GF-D8 (cell line): ENCODE measurements around the gene ARHGDIB.
A peak's percentile ranks its signal among the peaks of the same experiment; 100 is the strongest.

Source experiments
- DNase-seq: peaks from one replicate; lab custom pipeline; 2025; lab: John Stamatoyannopoulos, UW

ARHGDIB gene

DNA sequence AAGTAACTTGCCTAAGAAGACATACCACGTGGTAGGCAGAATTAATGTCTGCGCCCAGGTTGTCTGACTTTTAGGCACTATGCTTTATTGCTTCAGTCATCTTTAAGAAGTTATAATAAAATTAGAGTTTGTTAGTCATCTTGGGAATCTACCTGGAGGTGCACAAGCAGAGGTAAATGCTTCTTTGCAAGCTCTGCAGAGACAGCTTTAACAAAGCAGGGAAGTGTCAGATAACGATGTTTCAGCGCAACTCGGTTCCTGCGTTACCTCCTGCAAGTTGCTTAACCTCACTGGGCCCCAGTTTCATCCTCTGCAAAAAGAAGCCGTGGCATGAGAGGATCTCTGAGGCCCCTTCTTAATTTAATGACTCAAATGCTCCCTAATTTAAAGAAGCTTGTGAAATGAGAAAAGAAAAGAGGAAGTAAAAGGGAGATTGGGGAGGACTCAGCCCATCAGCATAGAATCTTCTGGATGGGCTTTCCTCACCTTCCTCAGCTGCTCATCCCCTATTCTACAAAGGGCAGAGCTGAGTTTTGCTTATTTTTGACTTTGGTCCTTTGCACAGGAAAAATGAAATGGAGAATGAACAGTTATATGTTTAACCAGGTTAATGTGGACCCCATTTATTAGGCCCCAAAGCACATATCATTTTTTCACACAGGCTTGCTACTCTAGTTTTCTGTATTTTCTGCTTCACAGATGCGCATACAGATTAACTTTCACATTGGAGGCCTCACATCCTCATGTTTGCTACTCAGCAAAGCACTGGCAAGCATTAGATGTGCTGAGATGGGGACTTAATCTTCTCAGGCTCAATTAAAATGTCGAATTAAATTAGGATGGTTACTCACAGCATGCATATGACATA is 5.1 kb downstream of the ARHGDIB start:
- peak; percentile 42 for DNase-seq

DNA sequence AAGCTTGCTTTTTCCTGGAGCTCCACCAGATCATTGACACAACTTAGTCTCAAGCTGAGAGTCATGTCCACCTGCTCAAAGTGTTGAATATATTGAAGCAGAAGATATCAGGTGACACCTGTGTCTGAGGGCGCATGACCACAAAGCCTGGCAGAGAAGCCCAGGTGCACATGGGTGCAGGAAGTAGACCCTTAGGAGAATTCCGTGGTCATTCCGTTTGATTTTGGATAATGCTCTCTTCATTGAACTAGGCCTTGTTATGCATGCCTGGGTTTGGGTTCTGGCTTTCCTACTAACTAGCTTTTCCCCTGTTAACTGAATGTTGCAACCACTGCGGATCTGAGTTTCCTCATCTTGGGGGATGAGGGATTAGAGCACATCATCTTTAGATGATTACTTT is 7.1 kb downstream of the ARHGDIB start:
- no peak for DNase-seq

DNA sequence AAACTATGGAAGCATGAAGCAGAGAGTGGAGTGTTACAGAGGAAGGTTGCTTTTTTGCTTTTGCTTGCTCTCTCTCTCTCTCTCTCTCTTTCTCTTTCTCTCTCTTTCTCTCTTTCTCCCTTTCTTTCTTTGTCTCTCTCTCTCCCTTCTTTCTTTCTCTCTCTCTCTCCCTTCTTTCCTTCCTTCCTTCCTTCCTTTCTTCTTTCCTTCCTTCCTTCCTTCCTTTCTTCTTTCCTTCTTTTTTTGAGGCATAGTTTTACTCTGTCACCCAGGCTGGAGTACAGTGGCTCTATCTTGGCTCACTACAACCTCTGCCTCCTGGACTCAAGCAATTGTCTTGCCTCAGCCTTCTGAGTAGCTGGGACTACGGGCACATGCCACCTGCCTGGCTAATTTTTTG is 7.6 kb downstream of the ARHGDIB start:
- no peak for DNase-seq

DNA sequence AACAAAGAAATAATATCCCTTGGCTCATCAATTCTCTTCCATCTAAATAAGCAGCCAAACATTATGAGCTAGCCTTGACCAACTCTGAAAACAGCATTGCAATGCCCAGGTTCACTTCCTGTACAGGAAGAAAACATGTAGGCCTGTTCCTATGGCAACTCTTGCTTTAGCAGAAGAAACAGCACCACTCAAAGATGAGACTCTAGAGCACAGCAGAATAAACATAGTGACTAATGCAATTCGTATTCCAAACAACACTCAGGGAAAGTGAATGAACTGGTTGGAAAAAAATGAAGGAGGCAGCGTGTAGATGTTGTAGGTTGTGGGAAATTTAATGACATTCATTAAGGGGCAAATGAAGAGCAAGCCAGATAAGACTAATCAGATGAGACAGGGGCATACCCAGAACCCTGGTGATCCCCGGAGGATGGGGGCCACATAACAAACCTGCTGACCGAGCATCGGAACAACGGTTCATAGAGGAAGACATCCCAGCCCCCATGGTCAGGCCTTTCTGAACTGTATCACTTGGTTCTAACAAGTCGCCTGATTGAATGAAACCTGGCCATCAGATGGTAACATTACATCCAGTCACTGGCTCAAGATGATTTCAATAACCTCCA is 9.0 kb downstream of the ARHGDIB start:
- DNase-seq = peak; percentile 14

DNA sequence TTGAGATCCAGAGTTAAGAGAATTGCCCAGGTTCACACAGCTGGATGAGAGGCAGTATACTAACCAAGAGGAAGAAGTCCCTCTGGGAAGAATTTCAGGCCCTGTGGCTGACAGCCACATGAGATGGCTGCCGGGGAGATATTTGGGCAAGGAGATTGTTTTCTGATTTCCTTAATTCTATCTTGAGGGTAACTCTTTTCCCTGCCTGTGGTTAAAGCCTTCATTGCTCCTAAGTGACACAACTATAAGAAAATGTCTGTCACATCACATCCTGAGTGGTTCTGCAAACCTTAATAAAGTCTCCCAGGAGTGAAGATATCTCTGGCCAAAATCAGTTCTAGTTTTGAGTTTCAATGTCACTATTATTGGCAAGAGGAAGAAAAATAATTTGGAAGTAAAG is 9.6 kb downstream of the ARHGDIB start:
- no peak for DNase-seq

DNA sequence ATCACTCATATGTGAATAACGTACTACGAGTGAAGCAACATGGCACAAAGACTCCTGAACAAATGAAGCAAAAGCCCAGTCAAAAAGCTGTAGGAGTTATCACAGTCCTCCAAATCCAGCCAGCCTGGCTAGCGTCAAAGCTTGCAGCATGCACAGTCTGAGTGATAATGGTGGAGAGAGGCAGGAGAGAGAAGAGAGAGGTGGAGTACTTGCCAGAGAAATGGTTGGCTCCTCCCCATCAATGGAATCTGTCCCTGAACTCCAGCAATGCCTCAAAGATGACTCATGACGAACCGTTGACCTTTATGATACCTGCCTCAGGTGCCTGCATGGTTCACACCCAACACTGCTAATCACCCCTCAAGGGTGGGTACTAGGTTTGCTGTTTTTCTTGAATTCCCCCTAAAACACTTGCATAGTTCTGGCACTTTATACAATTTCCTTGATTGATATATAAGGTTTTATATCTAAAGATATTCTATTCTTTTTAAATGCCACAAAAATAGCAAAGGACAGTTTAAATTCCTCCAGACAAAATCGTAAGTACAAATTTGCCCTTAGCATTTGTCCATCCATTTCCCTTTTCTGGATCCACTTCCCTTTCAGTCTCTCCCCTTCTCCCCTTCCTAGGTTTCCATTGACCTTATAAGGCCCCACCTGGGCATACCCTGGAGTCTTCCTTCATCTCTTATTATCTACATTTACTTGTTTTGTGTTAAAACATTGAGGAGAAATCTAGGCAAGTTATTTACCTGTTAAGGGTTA is 10.2 kb downstream of the ARHGDIB start:
- DNase-seq = no peak

DNA sequence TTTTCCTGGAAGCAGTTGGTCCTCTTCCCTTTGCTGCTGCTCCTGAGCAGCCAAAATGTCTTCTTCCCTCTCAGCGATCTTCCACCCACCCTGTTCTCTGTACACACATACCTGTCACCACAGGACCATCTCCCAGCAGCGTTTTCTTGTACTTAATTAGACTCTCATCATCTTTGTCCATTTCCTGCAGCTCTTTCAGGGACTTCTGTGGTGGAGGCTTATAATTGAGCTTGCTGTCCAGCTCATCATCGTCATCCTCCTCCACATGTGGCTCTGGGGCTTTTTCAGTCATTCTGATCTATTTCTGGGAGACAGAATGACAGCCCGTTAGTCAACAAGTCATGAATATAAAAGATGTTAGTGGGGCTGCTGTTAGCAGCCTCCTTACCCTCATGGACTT is 11.0 kb downstream of the ARHGDIB start:
- DNase-seq = no peak

DNA sequence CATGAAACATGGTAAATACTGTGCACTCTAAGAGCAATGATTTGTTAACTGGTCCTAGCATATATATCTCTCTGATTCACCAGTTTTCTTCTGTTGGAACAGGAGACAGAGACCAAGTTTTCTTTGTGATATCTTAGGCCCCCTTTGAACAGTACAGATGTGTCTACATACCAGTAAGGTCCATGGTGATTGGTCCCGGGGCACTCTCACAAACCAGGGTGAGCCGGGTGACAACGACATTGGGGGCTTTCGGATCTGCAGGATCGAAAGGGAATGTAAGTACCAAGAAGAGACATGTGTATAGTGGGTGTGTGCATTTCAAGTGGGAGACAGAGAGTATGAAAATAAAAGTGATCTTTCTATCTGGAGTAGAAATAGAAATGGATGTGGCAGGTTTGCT is 11.8 kb downstream of the ARHGDIB start:
- no peak for DNase-seq

DNA sequence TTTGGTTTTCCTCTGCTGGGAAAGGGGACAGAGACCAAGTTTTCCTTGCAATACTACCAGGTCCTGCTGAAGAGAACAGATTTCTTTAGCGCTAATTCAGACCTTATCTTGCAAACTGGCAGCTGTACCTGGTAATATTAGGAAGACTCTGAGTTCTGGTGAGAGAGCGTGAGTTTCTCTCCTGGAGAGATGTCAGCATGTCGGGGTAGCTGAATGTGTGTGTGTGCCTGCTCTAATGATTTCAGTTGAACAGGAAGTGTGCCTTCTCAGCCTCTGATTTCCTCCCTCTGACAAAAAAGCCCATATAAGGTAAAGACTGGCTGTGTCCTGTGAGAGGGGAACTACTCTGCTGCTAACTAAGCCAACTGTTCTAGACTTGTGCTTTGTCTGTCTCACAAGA is 12.7 kb downstream of the ARHGDIB start:
- DNase-seq = peak; percentile 78

DNA sequence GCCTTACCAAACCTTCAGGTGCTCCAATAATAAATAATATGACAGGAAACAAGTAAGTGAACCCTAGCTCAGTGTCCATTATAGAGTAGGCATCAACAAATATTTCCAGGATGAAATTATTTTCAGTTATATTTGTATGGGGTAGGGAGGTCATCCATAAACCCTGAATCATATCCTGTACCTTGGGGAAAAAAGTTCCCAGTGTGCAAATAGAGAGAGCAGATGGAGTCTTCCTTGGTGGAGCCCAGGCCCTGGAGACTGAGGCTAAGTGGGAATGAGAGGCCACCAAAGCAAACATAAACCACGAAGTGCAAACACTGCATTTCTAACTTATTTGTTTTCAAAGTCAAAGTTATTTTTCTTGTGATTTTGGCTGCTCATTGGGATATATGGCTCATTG is 14.5 kb downstream of the ARHGDIB start:
- DNase-seq = no peak

DNA sequence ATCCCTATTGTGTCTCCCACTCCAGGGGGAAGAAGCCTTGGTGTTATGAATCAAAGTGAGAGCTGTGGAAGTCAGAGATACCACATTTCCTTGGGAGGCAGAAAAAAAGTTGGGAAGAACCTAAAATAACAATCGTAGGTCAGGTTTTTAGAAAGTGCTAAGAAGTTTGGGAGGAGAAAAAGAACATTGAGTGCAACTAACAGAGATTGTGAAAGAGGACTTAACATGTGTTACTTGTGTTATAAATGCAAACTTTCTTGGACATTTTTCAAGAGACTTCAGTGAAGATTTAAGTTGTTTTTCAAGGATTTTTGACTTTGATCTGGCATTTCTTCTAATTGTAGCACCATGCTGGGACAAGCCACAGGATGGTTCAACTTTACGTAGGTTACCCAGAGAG is 15.2 kb downstream of the ARHGDIB start:
- DNase-seq = no peak

DNA sequence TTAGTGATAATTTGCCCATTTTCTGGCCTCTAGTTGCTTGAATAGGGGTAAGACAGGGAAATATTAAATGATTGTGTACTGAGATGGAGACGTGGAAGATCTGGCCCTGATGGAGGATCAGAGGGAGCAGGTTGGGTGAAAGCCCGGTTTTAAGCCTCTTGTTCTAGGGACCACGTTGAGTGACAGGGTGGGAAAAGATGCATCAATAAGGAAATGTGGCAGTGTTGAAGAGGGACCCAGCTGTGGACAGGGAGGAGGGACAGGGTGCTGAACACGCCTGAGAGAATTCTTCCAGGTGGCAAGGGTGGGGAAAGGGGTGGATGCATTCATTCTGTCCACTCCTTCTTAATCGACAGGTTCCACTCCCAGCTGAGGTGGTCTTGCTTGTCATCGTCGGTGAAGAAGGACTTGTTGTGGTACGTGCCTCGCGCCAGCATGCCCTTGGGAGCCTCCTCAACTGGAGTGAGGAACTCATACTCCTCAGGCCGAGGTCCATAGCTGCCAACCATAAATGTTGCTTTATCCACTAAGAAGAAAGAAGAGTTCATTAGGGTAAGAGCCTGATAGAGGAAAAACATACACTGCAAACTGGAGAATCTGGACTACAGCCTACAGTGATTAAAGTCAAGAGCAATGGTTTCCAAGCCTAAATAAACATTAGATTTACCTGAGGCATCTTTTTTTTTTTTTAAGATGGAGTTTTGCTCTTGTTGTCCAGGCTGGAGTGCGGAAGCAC is 19.0 kb downstream of the ARHGDIB start:
- DNase-seq = no peak

DNA sequence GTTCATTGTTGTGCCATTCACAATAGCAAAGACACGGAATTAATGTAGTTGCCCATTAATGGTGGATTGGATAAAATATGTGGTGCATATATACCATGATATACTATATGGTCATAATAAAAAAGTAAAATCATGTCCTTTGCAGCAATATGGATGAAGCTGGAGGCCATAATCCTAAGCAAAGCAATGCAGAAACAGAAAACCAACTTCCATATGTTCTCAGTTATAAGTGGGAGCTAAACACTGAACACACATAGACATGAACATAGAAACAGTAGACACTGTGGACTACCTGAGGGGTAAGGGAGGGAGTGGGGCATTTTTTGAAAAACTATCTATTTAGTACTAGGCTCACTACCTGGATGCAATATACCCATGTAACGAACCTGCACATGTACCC is 20.0 kb downstream of the ARHGDIB start:
- no peak for DNase-seq

DNA sequence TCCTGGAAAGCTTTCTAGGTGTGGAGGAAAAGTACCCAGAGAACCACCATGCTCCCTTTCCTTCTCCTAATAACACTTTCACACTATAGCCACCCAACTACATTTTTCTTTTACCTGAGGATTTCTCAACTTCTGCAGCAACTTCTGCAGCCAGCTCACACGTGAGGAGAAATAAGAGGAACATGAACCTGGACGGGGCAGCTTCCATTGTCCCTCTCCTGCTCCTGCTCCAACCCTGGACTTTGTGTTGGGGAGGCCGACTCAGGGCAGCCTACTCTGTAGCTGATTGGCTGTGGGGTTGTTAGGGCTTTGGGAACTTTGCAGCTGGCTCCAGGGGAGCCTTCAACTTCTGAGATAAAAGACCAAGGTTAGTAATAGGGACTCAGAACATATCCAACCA is 23.1 kb downstream of the ARHGDIB start, which contains the start of gene ERP27:
Gene ERP27 (minus strand): TSS at position 237 of the 400 bp plus-strand sequence. CDS start 29 bp downstream, at position 208.
- no peak for DNase-seq

DNA sequence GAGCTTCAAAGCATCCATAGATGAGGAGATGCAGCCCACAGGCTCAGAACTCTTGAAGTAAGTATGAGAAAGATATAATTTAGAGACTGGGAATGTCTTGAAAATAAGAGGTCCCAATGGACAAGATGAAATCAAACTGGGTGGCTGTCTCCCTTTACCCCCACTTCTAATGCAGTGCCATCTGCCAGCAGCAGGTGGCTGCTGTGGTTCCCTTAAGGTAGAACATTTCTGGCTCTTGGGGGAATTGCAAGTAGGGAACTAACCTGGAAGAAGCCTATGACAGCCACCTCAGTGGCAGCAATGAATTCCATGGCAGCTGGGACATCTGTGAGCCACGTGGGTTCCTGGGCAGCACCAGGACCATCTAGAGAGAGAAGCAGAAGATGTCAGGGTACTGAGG is 23.7 kb downstream of the ARHGDIB start:
- no peak for DNase-seq

DNA sequence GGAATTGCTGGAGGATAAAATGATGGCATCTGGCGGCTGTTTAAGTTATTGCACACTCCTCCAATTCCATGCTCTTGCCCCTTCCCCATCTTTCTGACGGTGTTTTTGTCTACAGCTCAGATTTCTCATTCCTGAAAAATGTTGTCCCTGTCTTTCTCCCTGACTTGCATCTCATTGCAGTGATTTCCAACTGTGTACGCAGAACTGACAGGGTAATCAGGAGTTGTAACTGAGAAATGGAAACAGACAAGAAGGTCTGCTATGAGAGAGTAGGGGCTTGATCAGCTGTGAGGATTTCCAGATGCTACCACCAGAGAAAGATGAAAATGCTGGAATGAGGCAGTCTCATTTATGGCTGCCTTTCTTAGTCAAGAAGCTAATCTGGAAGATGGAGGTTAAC is 24.4 kb downstream of the ARHGDIB start:
- DNase-seq = no peak

DNA sequence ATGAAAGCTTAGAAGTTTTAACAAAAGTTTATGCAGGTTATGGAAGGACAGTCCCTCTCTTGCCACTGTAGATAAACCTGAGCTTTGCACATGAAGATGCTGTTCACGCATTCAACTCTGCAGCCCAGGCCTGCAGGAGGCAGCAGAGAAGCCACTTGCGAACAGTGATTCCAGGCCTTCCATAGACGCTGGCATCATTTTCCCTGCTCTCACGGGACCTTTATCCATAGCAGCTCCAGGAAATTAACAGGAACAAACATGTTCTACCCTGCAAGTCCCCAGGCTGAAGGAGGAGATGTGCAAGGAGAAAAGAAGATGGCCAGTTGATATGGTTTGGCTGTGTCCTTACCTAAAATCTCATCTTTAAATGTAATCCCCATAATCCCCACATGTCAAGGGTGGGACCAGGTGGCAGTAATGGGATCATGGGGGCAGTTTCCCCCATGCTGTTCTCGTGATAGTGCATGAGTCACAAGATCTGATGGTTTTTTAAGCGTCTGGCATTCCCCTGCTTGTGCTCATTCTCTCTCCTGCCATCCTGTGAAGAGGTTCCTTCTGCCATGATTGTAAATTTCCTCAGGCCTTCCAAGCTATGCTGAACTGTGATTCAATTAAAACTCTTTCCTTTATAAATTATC is 25.1 kb downstream of the ARHGDIB start:
- DNase-seq = no peak

DNA sequence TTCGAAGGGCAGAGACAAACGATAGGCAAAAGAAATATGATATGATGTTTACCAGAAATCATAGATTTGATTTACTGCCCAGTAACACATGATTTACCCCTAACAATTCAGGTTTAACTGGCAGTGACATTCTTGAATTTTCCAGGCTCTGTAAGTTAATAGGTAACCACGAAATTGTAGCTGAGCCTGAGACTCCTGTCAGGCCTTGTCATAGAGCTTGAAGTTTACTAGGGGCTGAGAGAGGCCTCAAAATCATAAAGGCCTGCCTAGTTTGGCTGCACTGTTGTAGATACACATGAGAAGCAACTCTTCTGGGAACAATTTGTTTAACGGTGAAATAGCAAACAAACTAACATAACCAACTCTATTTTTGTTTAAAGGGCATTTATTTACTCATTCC is 26.4 kb downstream of the ARHGDIB start:
- DNase-seq = no peak

DNA sequence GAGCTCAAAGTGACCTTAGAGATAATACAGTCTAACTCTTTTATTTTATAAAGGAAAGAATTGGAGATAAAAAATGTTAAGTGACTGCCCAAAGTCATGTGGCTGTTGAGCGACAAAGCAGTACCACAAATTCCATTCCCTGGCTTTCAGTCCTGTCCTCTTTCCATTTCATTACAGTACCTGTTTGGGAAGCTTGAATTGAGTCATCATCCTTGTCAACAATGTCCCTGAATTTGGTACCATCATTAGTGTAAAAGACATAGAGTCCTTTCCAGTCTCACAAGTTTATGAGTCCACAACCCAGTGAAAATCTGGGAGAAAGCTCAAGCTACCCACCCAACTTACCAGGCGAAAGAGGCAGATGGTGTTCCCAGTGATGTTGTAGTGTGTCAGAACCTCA is 26.9 kb downstream of the ARHGDIB start:
- no peak for DNase-seq

DNA sequence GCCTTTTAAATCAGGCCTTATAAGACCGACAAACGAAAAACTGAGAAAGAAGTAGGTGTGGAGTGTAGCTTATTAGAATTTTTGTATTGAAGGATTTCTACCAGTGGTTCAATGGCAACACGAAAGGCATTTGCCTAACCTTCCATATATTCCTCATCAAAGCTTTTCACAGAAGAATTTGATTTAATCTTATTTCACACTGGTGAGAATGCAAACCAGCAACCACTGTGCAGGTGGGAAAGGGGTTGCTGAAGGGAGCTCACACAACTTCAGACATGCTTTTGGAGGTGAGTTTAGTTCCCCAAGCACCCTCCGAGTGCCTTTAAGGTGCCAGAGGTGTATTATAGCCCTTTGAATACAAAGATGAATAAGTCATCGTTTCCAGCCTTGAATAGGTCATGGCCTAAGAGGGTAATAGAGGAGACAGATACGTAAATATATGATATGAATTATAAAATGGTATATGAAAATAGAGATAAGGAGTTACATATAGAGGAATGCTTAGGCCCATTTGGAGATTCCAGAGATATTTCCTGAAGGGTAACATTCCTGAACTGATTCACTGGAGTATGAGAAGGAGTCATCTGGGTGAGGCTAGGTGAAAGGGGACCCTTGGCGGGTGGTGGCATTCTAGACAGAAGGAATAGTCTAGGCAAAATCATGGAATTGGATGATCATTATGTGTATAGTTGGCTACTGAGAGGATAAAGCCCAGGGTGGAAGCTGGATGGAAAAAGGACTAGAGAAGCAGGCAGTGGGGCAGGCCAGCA is 29.4 kb downstream of the ARHGDIB start:
- DNase-seq = no peak

DNA sequence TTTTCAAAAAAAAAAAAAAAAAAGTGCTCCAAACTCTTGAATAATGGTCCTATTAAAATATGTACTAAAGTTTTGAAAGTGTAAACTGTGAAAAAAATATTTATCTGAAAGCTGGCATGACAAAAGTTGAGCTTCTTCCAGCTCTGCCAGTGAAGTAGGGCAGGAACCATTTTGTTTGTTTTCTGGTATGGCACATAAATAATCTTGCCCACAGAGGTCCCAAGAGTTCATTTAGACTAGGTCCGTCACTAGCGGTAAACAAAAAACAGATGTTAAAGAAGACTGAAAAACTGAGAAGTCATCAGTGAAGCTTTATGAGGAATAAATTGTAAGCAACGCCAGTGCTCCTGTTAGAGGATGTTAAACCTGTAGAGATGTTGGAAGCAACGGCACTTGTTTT is 30.0 kb downstream of the ARHGDIB start:
- DNase-seq = no peak
